HepG2 (cell line): ENCODE results near the gene FAM228B. TPM values are rescaled to one million over a fixed set of nuclear protein-coding genes. Genes with fewer than 3 reads are reported as not detected.

Experiments
- CTCF ChIP-seq: sonication (generic); formaldehyde crosslinking; IDR thresholded peaks from 2 replicates; pipeline ENCODE4 v1.5.0; 2020; ENCODE audit warnings: mild to moderate bottlenecking, missing genetic modification reagents, moderate library complexity
- EHMT2 ChIP-seq: fragments of 200-600 bp; sonication (generic); IDR thresholded peaks from 2 replicates; pipeline ENCODE4 v1.7.0; 2017; ENCODE audit warnings: antibody characterized with exemption, low read depth, low read length, borderline replicate concordance
- GABPA ChIP-seq, 2 experiments: IDR thresholded peaks; 2 replicates each; pipeline ENCODE4 v1.6.1; 2011 to 2016; ENCODE audit warnings: low read depth in 2 of 2, low read length in 1 of 2, missing biosample characterization in 1 of 2, missing genetic modification characterization in 1 of 2
- MXD3 ChIP-seq: IDR thresholded peaks from 2 replicates; pipeline ENCODE4 v1.6.1; 2016; ENCODE audit warnings: mild to moderate bottlenecking, missing biosample characterization, missing genetic modification reagents
- PRDM15 ChIP-seq: sonication (generic); formaldehyde crosslinking; IDR thresholded peaks from 2 replicates; pipeline ENCODE4 v1.4.0; 2020; ENCODE audit warnings: missing genetic modification reagents
- TAF1 ChIP-seq: sonication (generic); formaldehyde crosslinking; IDR thresholded peaks from 2 replicates; pipeline ENCODE4 v1.4.0; 2020; ENCODE audit warnings: missing genetic modification reagents
- ZBTB14 ChIP-seq: sonication (generic); formaldehyde crosslinking; IDR thresholded peaks from 2 replicates; pipeline ENCODE4 v1.4.0; 2020; ENCODE audit warnings: missing genetic modification reagents
- ZBTB4 ChIP-seq: sonication (generic); formaldehyde crosslinking; IDR thresholded peaks from 2 replicates; pipeline ENCODE4 v1.4.0; 2020; ENCODE audit warnings: missing genetic modification reagents, mild to moderate bottlenecking, borderline replicate concordance
- ZNF18 ChIP-seq: sonication (generic); formaldehyde crosslinking; IDR thresholded peaks from 2 replicates; pipeline ENCODE4 v1.8.0; 2022; ENCODE audit warnings: mild to moderate bottlenecking, missing genetic modification reagents; ENCODE audit not compliant: insufficient replicate concordance
- ZNF704 ChIP-seq: sonication (generic); formaldehyde crosslinking; IDR thresholded peaks from 2 replicates; pipeline ENCODE4 v1.8.1; 2023; ENCODE audit warnings: mild to moderate bottlenecking, inconsistent platforms, moderate library complexity, missing genetic modification reagents, borderline replicate concordance
- polyA plus RNA-seq, 8 experiments: library from polyadenylated mRNA; depleted of rRNA in 3 of 8; stranded (reverse) in 7 of 8; unstranded in 1 of 8; fragments of >200 nt; fragmentation: Illumina TruSeq in 4 of 8; extraction: Trizol in 4 of 8; gene quantifications; 2 replicates each; pipeline versions ENCODE4 v1.2.1 to v1.2.3, GENCODE V29; 2011 to 2016; ENCODE audit warnings: low read depth in 4 of 8, missing spikeins in 1 of 8, mixed read lengths in 1 of 8; ENCODE audit not compliant: insufficient read depth in 1 of 8
- total RNA-seq, 5 experiments: library from RNA; depleted of rRNA; stranded (reverse); fragments of >200 nt; fragmentation: Illumina TruSeq; extraction: Trizol; gene quantifications; 2 replicates each; pipeline ENCODE4 v1.2.3, GENCODE V29; 2016; ENCODE audit warnings: low read depth in 1 of 5

FAM228B gene
- total and polyA plus RNA-seq, 2 of the 13 experiments (the other 11 are each of a cell fraction or from before 2014, with no cell fraction given), result 0.79 to 1.1 TPM

GRCh38 chr2:24084386-24085199, 38.7 kb upstream of the FAM228B start, which contains the start of gene TP53I3 (continued):
- TF ChIP-seq MXD3 (CRISPR knock-in tag) (peak; percentile 88), CTCF (peak; percentile 94), ZNF704 (CRISPR knock-in tag) (peak; percentile 31; the same call in 1 of the 2 replicates), PRDM15 (CRISPR knock-in tag) (peak; percentile 34; the same call in 1 of the 2 replicates), TAF1 (peak; percentile 76; the same call in 1 of the 2 replicates), ZBTB14 (CRISPR knock-in tag) (no peak), ZBTB4 (peak; percentile 17; the same call in 1 of the 2 replicates), GABPA (IDR thresholded peaks at IDR 0.05; ENCODE audit: low read depth, low read length) (no peak; the same call in 1 of the 2 replicates), GABPA (CRISPR knock-in tag; IDR thresholded peaks at IDR 0.05; ENCODE audit: low read depth) (no peak), ZNF18 (CRISPR knock-in tag) (peak; percentile 91), EHMT2 (no peak)
